LNCaP clone FGC (cell line): Measurements from ENCODE around the gene VAMP4.

Source experiments
- DNase-seq: peaks from one replicate; pipeline ENCODE4 v3.0.0-alpha.2; 2011; ENCODE audit warnings: low read depth
- H3K4me3 ChIP-seq: 2 replicates; pipeline ENCODE4 v1.5.1; 2011; ENCODE audit warnings: mild to moderate bottlenecking, low read depth, low read length, control low read depth
- CTCF ChIP-seq: IDR thresholded peaks from 2 replicates; pipeline ENCODE4 v1.5.1; 2012; ENCODE audit warnings: mild to moderate bottlenecking; ENCODE audit not compliant: control insufficient read depth, insufficient read depth; ENCODE audit errors: extremely low read depth

The VAMP4 gene

DNA sequence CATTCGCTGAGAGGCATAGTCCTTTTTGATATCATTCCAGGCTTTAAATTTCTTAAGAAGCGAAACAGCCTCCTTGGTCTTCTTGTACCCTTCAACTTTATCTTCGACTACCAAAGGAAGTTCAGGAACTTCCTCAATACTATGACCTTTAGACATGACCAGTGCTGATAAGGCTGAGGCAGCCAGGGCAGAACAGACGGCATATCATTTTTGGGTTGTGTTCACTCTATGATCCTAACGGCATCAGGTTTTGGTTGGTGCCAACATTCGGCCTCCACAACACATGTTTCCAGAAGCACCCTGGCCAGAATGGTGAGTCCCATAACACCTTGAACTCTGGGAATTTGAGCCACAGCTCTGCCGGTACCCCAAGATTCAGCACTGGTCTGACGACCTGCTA lies 58.0 kb downstream of the VAMP4 start:
- no peak overlapping the region for H3K4me3 ChIP-seq
- no peak for DNase-seq
- TF ChIP-seq CTCF, result no peak

- no peak for DNase-seq
- H3K4me3 ChIP-seq, result no peak overlapping the region
- no peak for TF ChIP-seq CTCF
Measured at GRCh38 chr1:171680339-171680738, 61.5 kb downstream of the VAMP4 start.

DNA sequence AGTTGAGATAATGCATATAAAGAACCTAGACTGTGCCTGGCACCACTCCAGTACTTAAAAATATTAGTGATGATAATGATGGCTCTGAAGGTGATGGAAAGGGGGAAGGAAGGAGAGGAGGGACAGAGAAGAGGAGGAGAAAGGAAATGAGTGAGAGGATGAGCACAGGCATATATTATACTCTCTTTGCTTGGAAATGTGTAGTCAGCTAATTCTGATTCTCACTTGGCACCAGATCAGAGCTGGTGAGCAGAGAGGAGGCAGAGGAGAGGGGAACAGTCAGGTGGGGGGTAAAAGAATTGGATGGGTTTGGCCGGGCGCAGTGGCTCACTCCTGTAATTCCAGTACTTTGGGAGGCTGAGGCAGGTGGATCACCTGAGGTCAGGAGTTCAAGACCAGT lies 65.0 kb downstream of the VAMP4 start:
- no peak for DNase-seq
- TF ChIP-seq CTCF, result no peak
- no peak overlapping the region for H3K4me3 ChIP-seq

GRCh38 chr1:171674431-171675405 lies 67.1 kb downstream of the VAMP4 start:
- no peak for DNase-seq
- TF ChIP-seq CTCF, result no peak
- no peak overlapping the region for H3K4me3 ChIP-seq

GRCh38 chr1:171670739-171671138 lies 71.1 kb downstream of the VAMP4 start:
- DNase-seq, result no peak
- H3K4me3 ChIP-seq, result no peak overlapping the region
- no peak for TF ChIP-seq CTCF

DNA sequence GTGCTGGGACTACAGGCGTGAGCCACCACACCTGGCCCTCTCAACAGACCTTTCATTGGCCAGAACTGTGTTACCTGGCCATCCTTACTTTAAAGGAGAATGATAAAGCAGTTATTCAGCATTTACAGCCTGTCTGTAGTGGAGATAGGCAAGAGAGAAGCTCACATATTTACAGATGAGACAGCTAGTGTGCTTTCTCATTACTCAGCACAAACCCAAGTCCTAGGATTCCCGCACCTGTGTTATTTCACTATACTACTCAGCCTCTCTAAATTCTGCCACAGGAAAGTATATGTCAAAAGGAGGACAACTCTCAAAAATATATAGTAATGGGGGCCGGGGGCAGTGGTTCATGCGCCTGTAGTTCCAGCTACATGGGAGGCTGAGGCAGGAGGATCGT lies 73.5 kb downstream of the VAMP4 start:
- no peak for TF ChIP-seq CTCF
- H3K4me3 ChIP-seq, result no peak overlapping the region
- DNase-seq, result no peak
